Measurements from ENCODE around the gene LIG1.
"Not testable (repeated sequence)": the region's sequence is repeated elsewhere in the genome, so short reads cannot be mapped to it uniquely, and the experiment has no call there.

Gene LIG1

GRCh38 chr19:48121066-48121465, 49.1 kb downstream of the LIG1 start:
- DNase-seq (ENCODE audit: low read depth): no peak

- DNase-seq (ENCODE audit: low read depth): no peak
Measured at GRCh38 chr19:48120505-48120904, 49.6 kb downstream of the LIG1 start.

GRCh38 chr19:48118131-48118517, 52.0 kb downstream of the LIG1 start:
- no peak for DNase-seq (ENCODE audit: low read depth)

- DNase-seq (ENCODE audit: low read depth): no peak
Measured at GRCh38 chr19:48117515-48118130, 52.5 kb downstream of the LIG1 start.

GRCh38 chr19:48113190-48113917, 56.8 kb downstream of the LIG1 start:
- no peak for DNase-seq (ENCODE audit: low read depth)

GRCh38 chr19:48111280-48111679, 58.9 kb downstream of the LIG1 start:
- no peak for DNase-seq (ENCODE audit: low read depth)

GRCh38 chr19:48110350-48110966, 59.7 kb downstream of the LIG1 start, which contains the start of gene PLA2G4C:
TSS of gene PLA2G4C (minus strand) at chr19:48110817. CDS start at chr19:48106529, 4,288 bp downstream.
- peak; percentile 81 for DNase-seq (ENCODE audit: low read depth)

GRCh38 chr19:48108997-48109782, 61.0 kb downstream of the LIG1 start:
- no peak for DNase-seq (ENCODE audit: low read depth)

- no peak for DNase-seq (ENCODE audit: low read depth)
Measured at GRCh38 chr19:48103922-48104321, 66.2 kb downstream of the LIG1 start.

GRCh38 chr19:48102870-48103751, 67.0 kb downstream of the LIG1 start:
- DNase-seq (ENCODE audit: low read depth): no peak

- no peak for DNase-seq (ENCODE audit: low read depth)
Measured at GRCh38 chr19:48095612-48096175, 74.5 kb downstream of the LIG1 start.

GRCh38 chr19:48094855-48095203, 75.3 kb downstream of the LIG1 start:
- DNase-seq (ENCODE audit: low read depth): no peak

GRCh38 chr19:48094129-48094854, 75.9 kb downstream of the LIG1 start:
- no peak for DNase-seq (ENCODE audit: low read depth)

- peak; percentile 96 for DNase-seq (ENCODE audit: low read depth)
Measured at GRCh38 chr19:48091111-48091718, 78.9 kb downstream of the LIG1 start.

- DNase-seq (ENCODE audit: low read depth): peak; percentile 82
Measured at GRCh38 chr19:48090281-48090802, 79.8 kb downstream of the LIG1 start.

GRCh38 chr19:48088991-48089390, 81.2 kb downstream of the LIG1 start:
- DNase-seq (ENCODE audit: low read depth): not testable (repeated sequence)

GRCh38 chr19:48085904-48086864, 84.0 kb downstream of the LIG1 start:
- DNase-seq (ENCODE audit: low read depth): no peak

GRCh38 chr19:48085076-48085475, 85.1 kb downstream of the LIG1 start:
- no peak for DNase-seq (ENCODE audit: low read depth)

GRCh38 chr19:48081106-48081505, 89.0 kb downstream of the LIG1 start:
- no peak for DNase-seq (ENCODE audit: low read depth)
